Gastrocnemius medialis (tissue), 4 donors: ENCODE data around the gene WNT7A. TPM values are rescaled to one million over a fixed set of nuclear protein-coding genes. Genes with fewer than 3 reads are reported as not detected.

Source experiments
- ATAC-seq, 2 donors: fragments of 150-250 bp; one replicate each; pipeline ENCODE4 v1.9.1; 2016
- DNase-seq, 2 donors: peaks; one replicate each; pipeline ENCODE4 v3.0.0-alpha.2; 2019
- H3K27ac ChIP-seq, 4 donors: fragments of 200-600 bp; sonication (generic); 1 replicate in 1 of 4; 2 replicates in 3 of 4; pipeline ENCODE4 v1.5.1; 2016 to 2018; ENCODE audit warnings: mild to moderate bottlenecking in 2 of 4, moderate library complexity in 1 of 4
- H3K27me3 ChIP-seq, 3 donors: fragments of 200-600 bp; sonication (generic) in 2 of 3; 1 replicate in 1 of 3; 2 replicates in 2 of 3; pipeline versions ENCODE4 v1.5.1 to v1.6.0; 2016 to 2019; ENCODE audit warnings: mild to moderate bottlenecking in 1 of 3, moderate library complexity in 1 of 3
- H3K36me3 ChIP-seq, 2 donors: fragments of 200-600 bp; sonication (generic) in 1 of 2; one replicate each; pipeline ENCODE4 v1.5.1; 2017 to 2018
- H3K4me1 ChIP-seq, 2 donors: fragments of 200-600 bp; sonication (generic) in 1 of 2; one replicate each; pipeline ENCODE4 v1.5.1; 2016 to 2017; ENCODE audit warnings: mild to moderate bottlenecking in 2 of 2
- H3K4me3 ChIP-seq, 4 donors: fragments of 200-600 bp; sonication (generic) in 3 of 4; 1 replicate in 1 of 4; 2 replicates in 3 of 4; pipeline ENCODE4 v1.5.1; 2016 to 2019; ENCODE audit warnings: mild to moderate bottlenecking in 2 of 4
- H3K9me3 ChIP-seq, 3 donors: fragments of 200-600 bp; sonication (generic) in 2 of 3; 1 replicate in 1 of 3; 2 replicates in 2 of 3; pipeline ENCODE4 v1.5.1; 2016 to 2019
- CTCF ChIP-seq, 5 experiments: fragments of 450-650 bp in 3 of 5; fragments of 200-600 bp in 2 of 5; sonication (generic) in 2 of 5; IDR thresholded peaks in 4 of 5; conservative IDR thresholded peaks in 1 of 5; 1 replicate in 4 of 5; 2 replicates in 1 of 5; pipeline ENCODE4 v1.5.1; 2016 to 2019; ENCODE audit warnings: antibody characterized with exemption in 5 of 5, mild to moderate bottlenecking in 3 of 5, moderate library complexity in 3 of 5
- POLR2A ChIP-seq, 2 donors: fragments of 450-650 bp; IDR thresholded peaks; one replicate each; pipeline ENCODE4 v1.6.1; 2017; ENCODE audit warnings: antibody characterized with exemption in 2 of 2, mild to moderate bottlenecking in 2 of 2, moderate library complexity in 2 of 2
- in situ Hi-C, 4 donors: fragments of 200-750 bp; cut with MboI; loops; one replicate each; pipeline versions ENCODE4 v1.15.0 to v1.8.0; 2017; ENCODE audit warnings: low sequenced_read_pairs in 4 of 4
- intact Hi-C: fragments of 100-400 bp; cut with DNase I; formaldehyde crosslinking; loops from one replicate; pipeline ENCODE4 v1.15.1; 2023; ENCODE audit warnings: low total_unique reads
- total RNA-seq, 4 donors: library from RNA; depleted of rRNA; stranded (reverse); fragments of >200 nt; gene quantifications; one replicate each; pipeline versions ENCODE4 v1.1.0 to v1.2.3, GENCODE V29; 2016

WNT7A gene
- total RNA-seq, 4 donors from 2014 or later: not detected

- Histone ChIP-seq H3K9me3 (no peaks in the 10 kb centered on the region), H3K4me1 (peaks cover 6% of the 10 kb centered on the region in 2 donors), H3K27ac (no peak overlapping the region), H3K36me3 (no peaks in the 10 kb centered on the region), H3K27me3 (peaks cover 16 to 27% (median 26%) of the 10 kb centered on the region in 3 donors), H3K4me3 (no peak overlapping the region)
- DNase-seq (no peak), ATAC-seq (no peak)
- no peak for TF ChIP-seq POLR2A (IDR thresholded peaks at IDR 0.05)
- TF ChIP-seq CTCF (IDR thresholded peaks at IDR 0.05 in 4 of 5, conservative IDR thresholded peaks at IDR 0.05 in 1 of 5): no peak
- intact Hi-C loops: no loop called here
- in situ Hi-C loops: no loop called here
Observed at GRCh38 chr3:13873818-13874217, 6.1 kb downstream of the WNT7A start.

GRCh38 chr3:13872451-13872850 lies 7.4 kb downstream of the WNT7A start:
- DNase-seq: no peak
- peaks cover 5 to 16% (median 14%) of the 10 kb centered on the region in 3 donors for H3K27me3 ChIP-seq
- in situ Hi-C loops: no loop called here
- H3K4me3 ChIP-seq: no peak overlapping the region
- intact Hi-C loops: no loop called here
- no peaks in the 10 kb centered on the region for H3K36me3 ChIP-seq
- ATAC-seq: no peak
- no peaks in the 10 kb centered on the region for H3K4me1 ChIP-seq
- no peaks in the 10 kb centered on the region for H3K9me3 ChIP-seq
- no peak overlapping the region for H3K27ac ChIP-seq
- no peak for TF ChIP-seq POLR2A (IDR thresholded peaks at IDR 0.05)
- TF ChIP-seq CTCF (IDR thresholded peaks at IDR 0.05 in 4 of 5, conservative IDR thresholded peaks at IDR 0.05 in 1 of 5): no peak

GRCh38 chr3:13871791-13872190 lies 8.1 kb downstream of the WNT7A start:
- no peak overlapping the region for H3K27ac ChIP-seq
- no peak overlapping the region for H3K4me3 ChIP-seq
- intact Hi-C loops: no loop called here
- TF ChIP-seq POLR2A (IDR thresholded peaks at IDR 0.05): no peak
- TF ChIP-seq CTCF (IDR thresholded peaks at IDR 0.05 in 4 of 5, conservative IDR thresholded peaks at IDR 0.05 in 1 of 5): no peak
- ATAC-seq (no peak), DNase-seq (no peak)
- no peaks in the 10 kb centered on the region for H3K36me3 ChIP-seq
- peaks cover under 1 to 9% (median 8%) of the 10 kb centered on the region in 3 donors for H3K27me3 ChIP-seq
- H3K4me1 ChIP-seq: no peaks in the 10 kb centered on the region
- H3K9me3 ChIP-seq: no peaks in the 10 kb centered on the region
- in situ Hi-C loops: no loop called here

GRCh38 chr3:13870902-13871301 lies 9.0 kb downstream of the WNT7A start:
- Histone ChIP-seq H3K4me3 (no peak overlapping the region), H3K4me1 (no peaks in the 10 kb centered on the region), H3K36me3 (no peaks in the 10 kb centered on the region), H3K27me3 (peaks cover 0 to 7% (median 2%) of the 10 kb centered on the region in 3 donors), H3K9me3 (no peaks in the 10 kb centered on the region), H3K27ac (no peak overlapping the region)
- ATAC-seq: no peak
- TF ChIP-seq POLR2A (IDR thresholded peaks at IDR 0.05): no peak
- no peak for TF ChIP-seq CTCF (IDR thresholded peaks at IDR 0.05 in 4 of 5, conservative IDR thresholded peaks at IDR 0.05 in 1 of 5)
- intact Hi-C loops: no loop called here
- in situ Hi-C loops: no loop called here
- no peak for DNase-seq

- no peak for ATAC-seq
- no peak for TF ChIP-seq POLR2A (IDR thresholded peaks at IDR 0.05)
- TF ChIP-seq CTCF (IDR thresholded peaks at IDR 0.05 in 4 of 5, conservative IDR thresholded peaks at IDR 0.05 in 1 of 5): no peak
- no peaks in the 10 kb centered on the region for H3K4me1 ChIP-seq
- no peak overlapping the region for H3K27ac ChIP-seq
- in situ Hi-C loops (no loop called here), intact Hi-C loops (no loop called here)
- H3K36me3 ChIP-seq: no peaks in the 10 kb centered on the region
- H3K9me3 ChIP-seq: no peaks in the 10 kb centered on the region
- no peak for DNase-seq
- no peak overlapping the region for H3K4me3 ChIP-seq
- H3K27me3 ChIP-seq: peaks cover 0 to 12% (median 0%) of the 10 kb centered on the region in 3 donors
Observed at GRCh38 chr3:13869761-13870343, 10.0 kb downstream of the WNT7A start.
